ENCODE measurements around the gene RERGL.

DNA sequence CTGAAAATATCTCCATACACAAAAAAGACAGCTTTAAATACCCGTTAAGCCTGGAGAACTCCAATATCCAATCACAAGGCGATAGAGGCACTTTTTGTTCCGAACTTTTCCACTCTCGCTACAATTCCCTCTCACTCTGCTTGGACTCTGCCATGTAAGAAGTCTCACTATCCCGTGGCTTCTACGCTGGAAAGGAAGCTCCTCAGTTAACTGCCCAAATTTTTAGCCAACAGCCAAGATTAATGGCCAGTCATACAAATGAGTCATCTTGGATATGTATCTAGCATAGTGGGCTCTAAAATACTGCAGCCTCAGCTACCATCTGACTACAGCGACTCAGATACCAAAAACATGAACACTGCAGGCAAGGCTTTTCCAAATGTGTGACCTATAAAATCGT is 45.5 kb upstream of the RERGL start:
- TF ChIP-seq, protein P1, sequence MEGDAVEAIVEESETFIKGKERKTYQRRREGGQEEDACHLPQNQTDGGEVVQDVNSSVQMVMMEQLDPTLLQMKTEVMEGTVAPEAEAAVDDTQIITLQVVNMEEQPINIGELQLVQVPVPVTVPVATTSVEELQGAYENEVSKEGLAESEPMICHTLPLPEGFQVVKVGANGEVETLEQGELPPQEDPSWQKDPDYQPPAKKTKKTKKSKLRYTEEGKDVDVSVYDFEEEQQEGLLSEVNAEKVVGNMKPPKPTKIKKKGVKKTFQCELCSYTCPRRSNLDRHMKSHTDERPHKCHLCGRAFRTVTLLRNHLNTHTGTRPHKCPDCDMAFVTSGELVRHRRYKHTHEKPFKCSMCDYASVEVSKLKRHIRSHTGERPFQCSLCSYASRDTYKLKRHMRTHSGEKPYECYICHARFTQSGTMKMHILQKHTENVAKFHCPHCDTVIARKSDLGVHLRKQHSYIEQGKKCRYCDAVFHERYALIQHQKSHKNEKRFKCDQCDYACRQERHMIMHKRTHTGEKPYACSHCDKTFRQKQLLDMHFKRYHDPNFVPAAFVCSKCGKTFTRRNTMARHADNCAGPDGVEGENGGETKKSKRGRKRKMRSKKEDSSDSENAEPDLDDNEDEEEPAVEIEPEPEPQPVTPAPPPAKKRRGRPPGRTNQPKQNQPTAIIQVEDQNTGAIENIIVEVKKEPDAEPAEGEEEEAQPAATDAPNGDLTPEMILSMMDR (IDR thresholded peaks at IDR 0.05) = no peak
- no peak for TF ChIP-seq POLR2A (IDR thresholded peaks at IDR 0.05)

Data from testis (tissue), 2 donors.